H1 (cell line): ENCODE results near the gene FBLN2. TPM values are rescaled to one million over a fixed set of nuclear protein-coding genes. Genes with fewer than 3 reads are reported as not detected.

Experiments
- CTCF ChIA-PET: fragments of 300-600 bp; sonication (Branson Sonifier 250); formaldehyde crosslinking; loops from one replicate; lab custom pipeline; 2021; ENCODE audit not compliant: partially characterized antibody; lab: Charles Lee
- POLR2A ChIA-PET: fragments of 300-600 bp; sonication (Branson Sonifier 250); formaldehyde crosslinking; loops from one replicate; lab custom pipeline; 2021; ENCODE audit warnings: inconsistent platforms; ENCODE audit not compliant: partially characterized antibody; lab: Charles Lee
- DNase-seq, 2 experiments: peaks; one replicate each; pipeline versions ENCODE4 v3.0.0 to v3.0.0-alpha.2; 2010 to 2022; ENCODE audit warnings: low spot score in 2 of 2, low read depth in 1 of 2, mixed read lengths in 1 of 2
- FAIRE-seq: peaks from 2 replicates; lab custom pipeline; 2011; peaks lifted over from hg19 to GRCh38; lab: Jason Lieb, UNC
- H2AFZ ChIP-seq: 2 replicates; pipeline ENCODE4 v1.8.1; 2012; ENCODE audit warnings: low read length, inconsistent platforms
- H2AK5ac ChIP-seq: 2 replicates; pipeline ENCODE4 v1.6.1; 2013; ENCODE audit warnings: low read depth, low read length
- H2BK120ac ChIP-seq: replicated peaks from 2 replicates; pipeline ENCODE3; 2013; ENCODE audit warnings: low read depth, low read length, inconsistent platforms
- H2BK12ac ChIP-seq: 2 replicates; pipeline ENCODE4 v1.6.1; 2013; ENCODE audit warnings: low read depth, low read length
- H2BK15ac ChIP-seq: 2 replicates; pipeline ENCODE4 v1.6.1; 2013; ENCODE audit warnings: low read length
- H2BK20ac ChIP-seq: 2 replicates; pipeline ENCODE4 v1.6.1; 2013; ENCODE audit warnings: low read length
- H2BK5ac ChIP-seq: 2 replicates; pipeline ENCODE4 v1.6.1; 2013; ENCODE audit warnings: low read depth, low read length
- H3K14ac ChIP-seq: 2 replicates; pipeline ENCODE4 v1.6.1; 2013; ENCODE audit warnings: inconsistent platforms; ENCODE audit not compliant: insufficient read length
- H3K18ac ChIP-seq: 2 replicates; pipeline ENCODE4 v1.6.1; 2013; ENCODE audit warnings: low read length; ENCODE audit errors: extremely low read depth
- H3K23ac ChIP-seq: 2 replicates; pipeline ENCODE4 v1.6.1; 2013; ENCODE audit warnings: inconsistent platforms; ENCODE audit not compliant: insufficient read length
- H3K23me2 ChIP-seq: 2 replicates; pipeline ENCODE4 v1.6.1; 2013; ENCODE audit warnings: low read depth, low read length
- H3K27ac ChIP-seq: 2 replicates; pipeline ENCODE4 v1.6.1; 2011; ENCODE audit warnings: low read depth, low read length, inconsistent platforms
- H3K27me3 ChIP-seq, 4 experiments: replicated peaks in 1 of 4; 1 replicate in 1 of 4; 2 replicates in 3 of 4; pipeline versions ENCODE4 v1.6.1 to v1.8.1; 2011 to 2013; ENCODE audit warnings: low read length in 3 of 4, mild to moderate bottlenecking in 3 of 4, inconsistent platforms in 2 of 4, mixed read lengths in 2 of 4, moderate library complexity in 1 of 4; ENCODE audit not compliant: control insufficient read depth in 3 of 4, insufficient read depth in 3 of 4; ENCODE audit errors: extremely low read depth in 1 of 4
- H3K36me3 ChIP-seq, 4 experiments: 2 replicates each; pipeline versions ENCODE4 v1.6.1 to v1.8.1; 2011 to 2013; ENCODE audit warnings: mild to moderate bottlenecking in 4 of 4, low read length in 3 of 4, moderate library complexity in 2 of 4, control low read depth in 1 of 4, inconsistent platforms in 1 of 4; ENCODE audit not compliant: insufficient read depth in 4 of 4, control insufficient read depth in 2 of 4
- H3K4ac ChIP-seq: replicated peaks from 2 replicates; pipeline ENCODE3; 2013; ENCODE audit warnings: low read length, low read depth, mixed read lengths, inconsistent platforms; ENCODE audit not compliant: insufficient read length
- H3K4me1 ChIP-seq, 4 experiments: replicated peaks in 1 of 4; 1 replicate in 1 of 4; 2 replicates in 3 of 4; pipeline versions ENCODE4 v1.6.1 to v1.8.1; 2011 to 2013; ENCODE audit warnings: low read length in 3 of 4, inconsistent platforms in 2 of 4, mixed read lengths in 1 of 4; ENCODE audit not compliant: insufficient read depth in 4 of 4, control insufficient read depth in 3 of 4
- H3K4me2 ChIP-seq, 2 experiments: 2 replicates each; pipeline versions ENCODE4 v1.6.1 to v1.8.1; 2011 to 2013; ENCODE audit warnings: low read depth in 2 of 2, low read length in 2 of 2, control low read depth in 1 of 2, inconsistent platforms in 1 of 2, mild to moderate bottlenecking in 1 of 2; ENCODE audit not compliant: insufficient read depth in 1 of 2
- H3K4me3 ChIP-seq, 4 experiments: fragments of 200-600, 300-600 bp in 1 of 4; sonication (generic), shearing (Covaris generic), sonication (Bioruptor Twin) in 1 of 4; 2 replicates each; pipeline versions ENCODE4 v1.5.1 to v1.8.1; 2011 to 2016; ENCODE audit warnings: low read length in 4 of 4, low read depth in 3 of 4, control low read depth in 2 of 4, inconsistent platforms in 2 of 4, mild to moderate bottlenecking in 2 of 4, mixed read lengths in 1 of 4, moderate library complexity in 1 of 4; ENCODE audit not compliant: insufficient read depth in 2 of 4; ENCODE audit errors: extremely low read depth in 1 of 4
- H3K56ac ChIP-seq: replicated peaks from 2 replicates; pipeline ENCODE3; 2013; ENCODE audit warnings: low read depth, mild to moderate bottlenecking, mixed read lengths, low read length, inconsistent platforms; ENCODE audit not compliant: insufficient read length
- H3K79me1 ChIP-seq: 2 replicates; pipeline ENCODE4 v1.6.1; 2013; ENCODE audit warnings: low read depth, low read length, control low read depth
- H3K79me2 ChIP-seq, 2 experiments: 2 replicates each; pipeline versions ENCODE4 v1.6.1 to v1.8.1; 2012 to 2013; ENCODE audit warnings: low read length in 2 of 2, mild to moderate bottlenecking in 2 of 2, inconsistent platforms in 1 of 2; ENCODE audit not compliant: insufficient read depth in 2 of 2, control insufficient read depth in 1 of 2
- H3K9ac ChIP-seq, 4 experiments: replicated peaks in 1 of 4; 1 replicate in 1 of 4; 2 replicates in 3 of 4; pipeline versions ENCODE4 v1.6.1 to v1.8.1; 2011 to 2013; ENCODE audit warnings: low read depth in 3 of 4, low read length in 3 of 4, control low read depth in 2 of 4, mild to moderate bottlenecking in 2 of 4, moderate library complexity in 2 of 4, inconsistent platforms in 1 of 4; ENCODE audit errors: extremely low read depth in 1 of 4
- H3K9me3 ChIP-seq, 2 experiments: 2 replicates each; pipeline versions ENCODE4 v1.6.1 to v1.8.1; 2012 to 2013; ENCODE audit warnings: mild to moderate bottlenecking in 2 of 2, moderate library complexity in 2 of 2, control low read depth in 1 of 2, inconsistent platforms in 1 of 2, low read depth in 1 of 2, low read length in 1 of 2, mixed read lengths in 1 of 2; ENCODE audit not compliant: insufficient read depth in 2 of 2
- H4K20me1 ChIP-seq, 2 experiments: replicated peaks in 1 of 2; 2 replicates each; pipeline versions ENCODE3 to v1.8.1; 2011 to 2013; ENCODE audit warnings: inconsistent platforms in 2 of 2, low read length in 2 of 2, mild to moderate bottlenecking in 1 of 2; ENCODE audit not compliant: insufficient read depth in 2 of 2, control insufficient read depth in 1 of 2
- H4K5ac ChIP-seq: 2 replicates; pipeline ENCODE4 v1.6.1; 2013; ENCODE audit warnings: low read length, low read depth, mixed read lengths, inconsistent platforms; ENCODE audit not compliant: insufficient read length
- H4K8ac ChIP-seq: 2 replicates; pipeline ENCODE4 v1.8.0; 2013; ENCODE audit warnings: mild to moderate bottlenecking, moderate library complexity, low read length, inconsistent platforms; ENCODE audit not compliant: insufficient read depth; ENCODE audit errors: extremely low read depth
- H4K91ac ChIP-seq: replicated peaks from 2 replicates; pipeline ENCODE3; 2013; ENCODE audit warnings: low read length, mixed read lengths, inconsistent platforms; ENCODE audit not compliant: insufficient read length
- CHD1 ChIP-seq: IDR thresholded peaks from 2 replicates; pipeline ENCODE4 v1.6.1; 2012; ENCODE audit warnings: low read depth, low read length, improper control_type of control experiment
- CHD2 ChIP-seq: IDR thresholded peaks from 2 replicates; pipeline ENCODE4 v1.6.1; 2012; ENCODE audit warnings: low read length, improper control_type of control experiment
- CTBP2 ChIP-seq: IDR thresholded peaks from 2 replicates; pipeline ENCODE4 v1.7.0; 2011; ENCODE audit warnings: borderline replicate concordance, mild to moderate bottlenecking, moderate library complexity, mixed read lengths, low read length; ENCODE audit not compliant: insufficient read depth, insufficient read length
- CTCF ChIP-seq, 3 experiments: IDR thresholded peaks; 1 replicate in 2 of 3; 2 replicates in 1 of 3; pipeline versions ENCODE4 v1.5.1 to v1.6.1; 2011; ENCODE audit warnings: low read length in 3 of 3, mild to moderate bottlenecking in 3 of 3, inconsistent platforms in 2 of 3, low read depth in 1 of 3, moderate library complexity in 1 of 3; ENCODE audit not compliant: insufficient read depth in 1 of 3; ENCODE audit errors: control extremely low read depth in 1 of 3
- GABPA ChIP-seq: IDR thresholded peaks from 2 replicates; pipeline ENCODE4 v1.6.1; 2011; ENCODE audit warnings: mild to moderate bottlenecking, low read length, moderate library complexity, borderline replicate concordance; ENCODE audit not compliant: insufficient read depth
- HDAC6 ChIP-seq: IDR thresholded peaks from one replicate; pipeline ENCODE4 v1.7.1; 2012; ENCODE audit warnings: low read depth, mild to moderate bottlenecking, inconsistent platforms, low read length, moderate library complexity
- RXRA ChIP-seq: IDR thresholded peaks from 2 replicates; pipeline ENCODE4 v1.6.1; 2011; ENCODE audit warnings: low read depth, mild to moderate bottlenecking, low read length, moderate library complexity; ENCODE audit not compliant: insufficient read depth
- SP2 ChIP-seq: IDR thresholded peaks from 2 replicates; pipeline ENCODE4 v1.6.1; 2012; ENCODE audit warnings: mild to moderate bottlenecking, low read length, inconsistent platforms
- TAF7 ChIP-seq: optimal IDR thresholded peaks from 2 replicates; pipeline ENCODE3; 2011; ENCODE audit warnings: low read depth, mild to moderate bottlenecking, inconsistent platforms, low read length, moderate library complexity, borderline replicate concordance
- WGBS, 2 experiments: shearing (Covaris generic) in 1 of 2; methylation state at CpG; one replicate each; pipeline versions ENCODE4 v1.1.6 to v1.1.7; 2013 to 2015; ENCODE audit warnings: low lambda C conversion rate in 2 of 2, mixed read lengths in 2 of 2, inconsistent platforms in 1 of 2, low coverage in 1 of 2, missing lambda C conversion rate in 1 of 2; ENCODE audit not compliant: insufficient replicate concordance in 2 of 2, insufficient coverage in 1 of 2, insufficient read length in 1 of 2; ENCODE audit errors: extremely low coverage in 1 of 2, missing lambda C conversion rate in 1 of 2; 5-methylcytosine and 5-hydroxymethylcytosine counted together
- polyA plus RNA-seq, 7 experiments: library from polyadenylated mRNA; depleted of rRNA in 3 of 7; stranded (reverse) in 5 of 7; unstranded in 2 of 7; fragments of >200 nt in 5 of 7; fragments of 200-250 nt in 2 of 7; gene quantifications; 1 replicate in 5 of 7; 2 replicates in 1 of 7; 4 replicates in 1 of 7; pipeline versions ENCODE4 v1.2.1 to v1.2.3, GENCODE V29; 2011 to 2013; ENCODE audit warnings: missing spikeins in 2 of 7, mixed read lengths in 2 of 7
- total RNA-seq: library from RNA; stranded (reverse); fragmentation: NEBNext Ultra II Directional; extraction: Animal tissue kit (Norgen Biotek cat#: 25700); gene quantifications from 2 replicates; pipeline ENCODE4 v1.2.1, GENCODE V29; 2021

Gene FBLN2
- total and polyA plus RNA-seq, 2 of the 8 experiments (the other 6 are each of a cell fraction or from before 2014, with no cell fraction given): 17.4 to 24.2 TPM

GRCh38 chr3:13684854-13685253, 135.9 kb downstream of the FBLN2 start:
- DNase-seq (no peak), FAIRE-seq (no peak)
- no peak overlapping the region for H3K4me2 ChIP-seq
- CTCF ChIA-PET: interaction anchor here (1.0 to 6.2 kb wide), 11 partner anchors 9 to 200 kb away, joined by 3 to 58 read pairs (median 4); partner anchors contain the start of gene WNT7A
- POLR2A ChIA-PET: no interaction called here
- no peak overlapping the region for H3K23ac ChIP-seq
- no peak overlapping the region for H4K5ac ChIP-seq
- peaks cover 0 to 4% of the 10 kb centered on the region in 2 experiments for H4K20me1 ChIP-seq
- no peak overlapping the region for H2BK20ac ChIP-seq
- no peaks in the 10 kb centered on the region for H3K9me3 ChIP-seq
- H2BK5ac ChIP-seq: no peak overlapping the region
- no peaks in the 10 kb centered on the region for H3K79me2 ChIP-seq
- H3K23me2 ChIP-seq: peaks cover 7% of the 10 kb centered on the region; the same call in 1 of the 2 replicates
- H3K27ac ChIP-seq: no peak overlapping the region
- no peak overlapping the region for H3K9ac ChIP-seq
- H3K36me3 ChIP-seq: no peaks in the 10 kb centered on the region
- TF ChIP-seq GABPA: no peak
- TF ChIP-seq CHD1: no peak
- TF ChIP-seq HDAC6: no peak
- TF ChIP-seq RXRA: no peak
- TF ChIP-seq CHD2: no peak
- no peak for TF ChIP-seq CTBP2
- no peak for TF ChIP-seq TAF7
- TF ChIP-seq CTCF (IDR thresholded peaks at IDR 0.05; ENCODE audit: control extremely low read depth in 1 of 3, insufficient read depth in 1 of 3, low read depth in 1 of 3, low read length in 3 of 3): no peak
- no peak for TF ChIP-seq SP2
- peaks cover 0 to 2% (median under 1%) of the 10 kb centered on the region in 4 experiments; a peak in 3 of 7 replicates for H3K27me3 ChIP-seq
- 75% methylated on average over 10 of the region's 10 CpGs; no CpG with 5 or more reads in 1 of the 2 experiments for WGBS, 2 experiments
- no peak overlapping the region for H2AK5ac ChIP-seq
- H3K4me3 ChIP-seq: no peak overlapping the region
- no peak overlapping the region for H2BK120ac ChIP-seq
- H2BK12ac ChIP-seq: no peak overlapping the region
- no peak overlapping the region for H2AFZ ChIP-seq
- no peak overlapping the region for H2BK15ac ChIP-seq
- H4K91ac ChIP-seq: no peak overlapping the region
- peaks cover 2 to 15% (median 8%) of the 10 kb centered on the region in 4 experiments; a peak in 6 of 7 replicates for H3K4me1 ChIP-seq
- H3K56ac ChIP-seq: no peak overlapping the region
- no peak overlapping the region for H4K8ac ChIP-seq
- H3K14ac ChIP-seq: no peak overlapping the region
- H3K79me1 ChIP-seq: no peaks in the 10 kb centered on the region
- no peak overlapping the region for H3K18ac ChIP-seq
- no peak overlapping the region for H3K4ac ChIP-seq
